ENCODE results near the gene BMS1.
A peak's percentile ranks its signal among the peaks of the same experiment; 100 is the strongest.
"Not testable (repeated sequence)": the region's sequence is repeated elsewhere in the genome, so short reads cannot be mapped to it uniquely, and the experiment has no call there.

The BMS1 gene, protein sequence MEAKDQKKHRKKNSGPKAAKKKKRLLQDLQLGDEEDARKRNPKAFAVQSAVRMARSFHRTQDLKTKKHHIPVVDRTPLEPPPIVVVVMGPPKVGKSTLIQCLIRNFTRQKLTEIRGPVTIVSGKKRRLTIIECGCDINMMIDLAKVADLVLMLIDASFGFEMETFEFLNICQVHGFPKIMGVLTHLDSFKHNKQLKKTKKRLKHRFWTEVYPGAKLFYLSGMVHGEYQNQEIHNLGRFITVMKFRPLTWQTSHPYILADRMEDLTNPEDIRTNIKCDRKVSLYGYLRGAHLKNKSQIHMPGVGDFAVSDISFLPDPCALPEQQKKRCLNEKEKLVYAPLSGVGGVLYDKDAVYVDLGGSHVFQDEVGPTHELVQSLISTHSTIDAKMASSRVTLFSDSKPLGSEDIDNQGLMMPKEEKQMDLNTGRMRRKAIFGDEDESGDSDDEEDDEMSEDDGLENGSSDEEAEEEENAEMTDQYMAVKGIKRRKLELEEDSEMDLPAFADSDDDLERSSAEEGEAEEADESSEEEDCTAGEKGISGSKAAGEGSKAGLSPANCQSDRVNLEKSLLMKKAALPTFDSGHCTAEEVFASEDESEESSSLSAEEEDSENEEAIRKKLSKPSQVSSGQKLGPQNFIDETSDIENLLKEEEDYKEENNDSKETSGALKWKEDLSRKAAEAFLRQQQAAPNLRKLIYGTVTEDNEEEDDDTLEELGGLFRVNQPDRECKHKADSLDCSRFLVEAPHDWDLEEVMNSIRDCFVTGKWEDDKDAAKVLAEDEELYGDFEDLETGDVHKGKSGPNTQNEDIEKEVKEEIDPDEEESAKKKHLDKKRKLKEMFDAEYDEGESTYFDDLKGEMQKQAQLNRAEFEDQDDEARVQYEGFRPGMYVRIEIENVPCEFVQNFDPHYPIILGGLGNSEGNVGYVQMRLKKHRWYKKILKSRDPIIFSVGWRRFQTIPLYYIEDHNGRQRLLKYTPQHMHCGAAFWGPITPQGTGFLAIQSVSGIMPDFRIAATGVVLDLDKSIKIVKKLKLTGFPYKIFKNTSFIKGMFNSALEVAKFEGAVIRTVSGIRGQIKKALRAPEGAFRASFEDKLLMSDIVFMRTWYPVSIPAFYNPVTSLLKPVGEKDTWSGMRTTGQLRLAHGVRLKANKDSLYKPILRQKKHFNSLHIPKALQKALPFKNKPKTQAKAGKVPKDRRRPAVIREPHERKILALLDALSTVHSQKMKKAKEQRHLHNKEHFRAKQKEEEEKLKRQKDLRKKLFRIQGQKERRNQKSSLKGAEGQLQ

DNA sequence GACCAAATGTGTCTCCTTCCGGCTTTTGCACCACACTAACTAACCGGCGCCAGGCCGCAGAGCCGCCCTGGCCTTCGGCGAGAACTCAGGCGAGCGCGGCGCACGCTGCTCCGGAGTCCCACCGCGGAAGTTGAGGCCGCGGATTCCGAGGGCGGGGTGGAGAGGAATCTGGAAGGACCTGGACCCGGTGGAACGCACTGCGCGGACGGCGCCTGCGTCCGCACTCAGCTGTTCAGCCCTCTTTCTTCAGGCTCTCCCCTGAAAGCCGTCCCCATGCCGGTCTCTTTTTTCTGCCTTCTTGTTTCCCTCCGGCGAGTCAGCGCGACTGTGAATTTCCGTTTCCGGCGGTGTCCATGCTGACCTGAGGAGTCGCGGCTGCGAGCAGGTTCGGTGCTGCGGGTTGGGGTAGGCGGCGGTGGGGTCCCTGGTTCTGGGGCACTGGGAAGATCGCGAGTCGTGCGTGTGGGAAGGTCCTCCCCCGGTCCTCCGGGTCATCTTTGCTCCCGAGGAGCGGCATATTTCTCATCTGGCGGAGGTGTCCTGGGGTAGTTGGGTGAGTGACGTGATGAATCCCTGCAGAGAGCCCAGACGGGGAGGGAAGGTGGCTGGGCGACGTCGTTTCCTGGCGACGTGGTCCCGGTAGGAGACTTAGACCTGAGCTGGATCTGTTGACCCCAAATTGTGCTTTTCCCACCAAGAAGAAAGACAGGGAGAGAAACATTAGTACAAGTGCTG is at the start of gene BMS1:
Gene BMS1 (plus strand): TSS at position 350 of the 735 bp plus-strand sequence. CDS start 1,600 bp downstream, outside the sequence.
- DNase-seq (ENCODE audit: low read depth) = peak; percentile 87

DNA sequence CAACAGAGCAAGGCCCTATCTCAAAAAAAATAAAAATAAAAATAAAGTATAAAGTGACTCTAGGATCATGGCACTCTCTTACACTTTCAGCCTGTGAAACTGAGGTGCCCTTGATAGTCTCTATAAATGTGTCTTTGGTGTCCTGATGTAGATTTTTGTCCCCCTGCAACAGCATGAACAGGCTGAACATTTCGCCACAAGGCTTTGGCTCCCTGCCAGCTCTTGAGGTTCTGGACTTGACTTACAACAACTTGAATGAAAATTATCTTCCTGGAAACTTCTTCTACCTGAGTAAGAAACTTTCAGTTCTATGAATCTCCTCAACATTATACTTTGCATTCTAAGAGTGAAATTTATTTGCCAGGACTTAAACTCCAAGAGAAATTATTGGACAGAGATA is 48.1 kb upstream of the BMS1 start:
- DNase-seq (ENCODE audit: low read depth) = no peak

DNA sequence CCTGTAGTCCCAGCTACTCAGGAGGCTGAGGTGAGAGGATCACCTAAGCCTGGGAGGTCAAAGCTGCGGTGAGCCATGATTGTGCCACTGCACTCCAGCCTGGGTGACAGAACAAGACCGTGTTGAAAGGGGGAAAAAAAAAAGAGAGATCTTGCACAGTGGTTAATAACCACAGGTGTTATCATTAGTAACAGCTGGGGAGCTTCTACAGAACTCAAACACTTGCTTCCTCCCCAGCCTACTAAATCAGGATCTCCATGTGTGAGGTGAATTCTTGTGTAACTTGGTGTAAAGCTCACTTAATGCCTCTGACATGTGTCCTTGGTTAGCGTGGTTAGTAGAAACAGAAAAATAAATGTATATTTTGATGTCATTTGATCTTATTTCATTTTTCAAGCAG is 43.9 kb upstream of the BMS1 start:
- DNase-seq (ENCODE audit: low read depth) = no peak

DNA sequence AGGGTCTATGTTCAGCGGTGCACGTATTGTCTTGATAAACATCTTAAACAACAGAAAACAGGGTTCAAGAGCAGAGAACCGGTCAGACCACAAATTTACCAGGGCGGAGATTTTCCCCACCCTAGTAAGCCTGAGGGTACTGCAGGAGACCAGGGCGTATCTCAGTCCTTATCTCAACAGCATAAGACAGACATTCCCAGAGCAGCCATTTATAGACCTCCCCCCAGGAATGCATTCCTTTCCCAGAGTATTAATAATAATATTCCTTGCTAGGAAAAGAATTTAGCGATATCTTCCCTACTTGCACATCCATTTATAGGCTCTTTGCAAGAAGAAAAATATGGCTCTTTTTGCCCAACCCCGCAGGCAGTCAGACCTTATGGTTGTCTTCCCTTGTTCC is 41.1 kb upstream of the BMS1 start:
- not testable (repeated sequence) for DNase-seq (ENCODE audit: low read depth)

DNA sequence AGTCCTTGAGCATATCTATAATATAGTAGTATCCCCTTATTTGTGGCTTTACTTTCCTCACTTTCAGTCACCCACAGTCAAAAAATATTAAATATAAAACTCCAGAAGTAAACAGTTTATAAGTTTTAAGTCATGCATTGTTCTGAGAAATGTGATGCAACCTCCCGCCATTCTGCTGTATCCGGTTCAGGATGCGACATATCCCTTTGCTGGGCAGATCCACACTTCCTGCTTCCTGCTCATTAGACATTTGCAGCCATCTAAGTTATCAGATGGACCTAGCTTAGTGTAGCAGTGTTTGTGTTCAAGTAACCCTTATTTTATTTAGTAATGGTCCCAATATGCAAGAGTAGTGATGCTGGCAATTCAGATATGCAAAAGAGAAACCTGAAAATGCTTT is 38.9 kb upstream of the BMS1 start:
- DNase-seq (ENCODE audit: low read depth) = no peak

DNA sequence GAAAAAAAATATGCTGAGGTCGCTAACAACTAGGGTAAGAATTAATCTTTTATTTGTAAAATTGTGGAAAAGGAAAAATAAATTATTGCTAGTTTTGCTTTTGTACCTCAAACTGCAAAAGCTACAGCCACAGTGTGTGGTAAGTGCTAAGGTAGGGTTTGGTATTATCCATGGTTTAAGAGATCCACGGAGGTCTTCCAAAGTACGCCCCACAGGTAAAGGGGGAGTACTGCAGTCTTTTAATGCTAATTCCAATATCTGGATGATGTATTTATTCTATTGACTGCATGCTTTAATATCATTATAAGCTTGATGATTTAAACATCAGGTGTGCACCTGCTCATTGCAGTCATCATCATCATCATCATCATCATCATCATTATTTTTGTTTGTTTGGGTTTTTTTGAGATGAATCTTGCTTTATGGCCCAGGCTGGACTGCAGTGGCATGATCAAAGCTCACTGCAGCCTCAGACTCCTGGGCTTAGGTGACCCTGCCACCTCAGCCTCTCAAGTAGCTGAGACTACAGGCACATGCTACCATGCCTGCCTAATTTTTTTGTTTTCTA is 38.4 kb upstream of the BMS1 start:
- no peak for DNase-seq (ENCODE audit: low read depth)

DNA sequence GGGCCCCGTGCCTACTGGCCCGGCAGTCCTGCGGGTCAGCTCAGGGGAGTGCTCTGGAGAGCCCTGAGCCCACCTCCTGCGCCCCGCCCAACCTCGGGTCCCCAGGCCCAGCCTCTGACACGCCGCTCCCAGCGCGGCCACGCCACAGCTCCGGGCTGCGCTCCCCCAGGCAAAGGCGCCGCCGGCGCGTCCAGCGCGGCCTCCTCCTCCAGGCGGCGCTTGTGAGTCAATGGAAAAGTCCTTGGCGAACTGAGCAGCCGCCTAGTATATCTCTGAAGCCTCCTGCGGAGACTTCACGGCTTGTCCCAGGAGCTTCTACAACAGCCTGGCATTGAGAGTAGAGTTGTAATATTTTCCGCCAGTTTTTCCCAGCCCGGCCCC is 29.5 kb upstream of the BMS1 start:
- peak; percentile 40 for DNase-seq (ENCODE audit: low read depth)

DNA sequence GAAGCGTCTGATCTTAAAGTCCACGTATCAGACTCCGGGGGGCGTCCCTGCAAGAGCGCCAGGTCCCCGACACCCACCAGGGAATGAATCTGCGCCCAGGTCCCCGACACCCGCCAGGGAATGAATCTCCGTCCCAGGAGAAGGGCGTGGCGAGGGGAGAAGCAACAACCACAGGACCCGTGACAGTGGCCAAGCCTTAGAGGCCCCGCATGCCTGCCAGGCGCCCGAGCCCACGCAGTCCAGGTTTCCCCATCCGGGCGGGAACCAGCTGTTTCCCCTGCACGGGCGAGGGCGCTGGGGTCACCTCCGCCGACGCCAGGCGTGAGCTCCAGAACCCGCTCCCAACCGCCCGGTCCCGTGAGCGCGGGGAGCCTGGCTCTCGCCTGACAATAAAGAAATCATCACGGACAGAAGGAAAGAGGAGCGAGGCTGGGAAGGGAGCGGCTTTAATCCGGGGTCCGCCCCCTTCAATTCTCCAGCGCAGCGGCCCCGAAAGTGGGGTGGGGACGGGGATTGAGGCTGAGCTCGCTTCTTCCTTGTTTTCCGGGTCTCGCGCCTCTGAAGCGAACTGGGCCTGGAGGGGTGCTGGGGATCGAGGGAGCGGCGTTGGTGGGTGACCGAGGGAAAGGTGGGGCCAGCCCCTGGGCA is 29.0 kb upstream of the BMS1 start:
- DNase-seq (ENCODE audit: low read depth) = no peak

DNA sequence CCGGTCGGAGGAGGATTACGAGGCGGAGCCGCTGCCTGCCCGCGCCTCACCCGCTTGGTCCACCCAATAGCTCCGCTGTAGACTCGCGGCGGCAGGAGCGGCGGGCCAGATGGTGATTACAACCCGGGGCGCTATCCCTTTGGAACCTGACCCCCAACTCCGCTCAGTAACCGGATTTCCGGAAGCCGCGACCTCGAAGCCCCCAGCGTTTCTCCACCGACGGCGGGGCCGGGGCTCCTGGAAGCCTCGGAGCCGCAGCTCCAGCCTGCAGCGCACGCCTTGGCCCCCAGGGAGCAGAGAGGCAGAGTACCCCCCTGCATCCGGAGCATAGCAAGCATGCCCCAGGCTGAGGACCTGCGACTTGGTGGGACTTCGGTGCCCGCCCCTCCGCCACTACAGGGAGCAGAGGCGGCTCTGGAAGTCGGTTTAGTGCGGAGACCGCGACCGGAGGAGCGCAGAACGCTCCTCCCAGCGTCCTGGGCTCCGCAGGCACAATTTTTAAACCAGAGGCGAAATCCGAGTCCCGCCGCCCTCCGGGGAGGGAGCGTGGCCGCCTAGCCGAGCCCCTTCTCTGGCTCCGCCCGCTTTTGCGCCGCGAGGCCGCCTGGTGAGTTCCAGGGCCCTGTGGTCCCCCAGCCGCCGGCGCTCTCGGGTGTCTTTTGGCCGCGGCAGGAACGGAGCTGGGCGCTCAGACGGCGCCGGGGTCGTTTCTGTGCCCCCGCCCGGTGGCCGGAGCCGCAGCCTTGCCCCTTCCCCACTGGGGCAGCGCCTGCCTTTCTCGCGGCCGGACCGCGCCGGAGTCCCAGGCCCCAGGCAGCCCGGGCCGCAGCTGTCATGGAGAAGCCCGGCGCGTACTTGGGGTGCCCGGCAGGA is 28.2 kb upstream of the BMS1 start:
- DNase-seq (ENCODE audit: low read depth) = no peak

DNA sequence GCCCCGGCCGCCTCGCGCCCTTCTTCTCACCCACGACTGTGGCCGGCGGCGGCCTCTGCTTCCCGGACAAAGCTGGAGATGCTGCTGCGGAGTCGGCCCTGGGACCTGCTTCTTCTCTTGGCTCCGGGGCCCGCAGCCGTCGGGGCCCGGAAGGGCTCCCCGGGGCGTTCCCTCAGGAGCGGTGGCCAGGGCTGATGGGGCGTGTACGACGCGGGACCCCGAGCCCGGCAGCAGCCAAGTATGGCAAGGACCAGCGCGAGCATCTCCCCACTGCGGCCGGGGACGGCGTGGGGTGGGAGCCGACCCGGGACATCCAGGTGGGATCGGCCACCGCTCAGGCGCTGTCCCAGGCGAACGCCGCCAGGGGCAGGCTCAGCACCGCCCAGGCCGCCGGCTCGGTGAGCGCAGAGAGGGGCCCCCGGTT is 27.6 kb upstream of the BMS1 start:
- no peak for DNase-seq (ENCODE audit: low read depth)

DNA sequence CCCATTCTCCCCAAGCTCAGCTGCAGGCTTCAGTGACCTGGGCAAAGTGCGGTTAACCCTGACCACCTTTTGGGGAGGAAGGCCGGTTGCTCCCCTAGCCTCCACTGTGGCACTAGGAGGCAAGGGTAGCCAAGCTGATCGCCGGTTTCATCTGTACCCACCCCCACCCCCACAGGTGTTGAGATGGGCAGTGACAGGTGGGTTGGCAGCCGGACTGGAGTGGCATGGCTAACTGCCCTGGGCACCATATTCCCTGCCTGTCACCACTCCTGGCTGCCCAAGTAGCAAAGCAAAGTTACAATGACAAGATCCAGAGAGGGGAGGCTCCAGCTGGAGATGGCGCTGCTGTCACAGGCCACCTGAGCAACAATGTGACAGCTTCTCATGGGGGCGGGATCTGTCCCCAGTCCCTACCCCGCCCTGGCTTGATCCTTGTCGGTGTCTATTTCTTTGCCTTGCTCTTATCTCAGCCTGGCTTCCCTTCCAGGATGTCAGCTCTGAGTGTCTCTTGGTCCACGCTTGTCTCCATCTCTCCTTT is 27.0 kb upstream of the BMS1 start:
- no peak for DNase-seq (ENCODE audit: low read depth)

DNA sequence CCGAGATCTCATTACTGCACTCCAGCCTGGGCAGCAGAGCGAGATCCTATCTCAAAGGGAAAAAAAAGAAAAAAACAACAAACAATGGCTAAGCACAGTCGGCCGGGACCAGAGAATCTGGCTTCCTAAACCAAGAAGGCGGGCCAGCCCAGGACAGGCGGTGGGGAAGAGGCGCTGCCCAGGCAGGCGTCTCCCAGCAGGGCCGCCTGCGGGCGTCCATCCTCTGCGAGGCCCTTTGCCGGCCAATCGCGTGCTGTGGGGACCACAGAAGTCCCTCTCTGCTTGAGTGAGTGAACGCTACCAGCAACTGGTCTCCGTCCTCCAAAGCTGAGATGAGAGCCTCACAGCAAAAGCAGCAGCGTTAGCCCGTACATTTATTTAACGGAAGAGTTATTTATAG is 14.7 kb upstream of the BMS1 start:
- no peak for DNase-seq (ENCODE audit: low read depth)

DNA sequence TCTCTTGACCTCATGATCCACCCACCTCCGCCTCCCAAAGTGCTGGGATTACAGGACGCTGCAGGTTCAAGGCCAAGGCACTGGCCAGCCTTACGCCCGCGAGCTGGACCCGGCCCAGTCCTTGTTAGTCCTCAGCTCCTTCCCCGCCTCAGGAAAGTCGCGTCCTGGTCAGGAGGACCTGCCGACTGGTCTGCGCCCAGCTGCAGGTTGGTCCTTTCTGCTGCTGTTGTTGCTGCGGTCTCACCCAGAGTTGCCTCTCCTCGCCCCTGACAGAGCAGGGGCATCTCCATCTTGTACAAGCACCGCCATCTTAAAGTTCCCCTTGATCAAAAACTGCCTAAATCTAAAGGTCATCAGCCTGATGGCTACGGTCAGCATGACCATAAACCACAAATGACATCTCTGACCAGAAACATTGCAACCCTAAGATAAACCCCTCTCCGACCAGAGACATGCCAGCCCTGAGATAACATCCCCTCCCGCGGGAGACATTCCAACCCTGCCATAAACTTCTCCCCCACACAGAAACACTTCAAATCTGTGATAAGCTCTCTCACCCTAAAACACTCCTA is 13.9 kb upstream of the BMS1 start:
- DNase-seq (ENCODE audit: low read depth) = no peak

DNA sequence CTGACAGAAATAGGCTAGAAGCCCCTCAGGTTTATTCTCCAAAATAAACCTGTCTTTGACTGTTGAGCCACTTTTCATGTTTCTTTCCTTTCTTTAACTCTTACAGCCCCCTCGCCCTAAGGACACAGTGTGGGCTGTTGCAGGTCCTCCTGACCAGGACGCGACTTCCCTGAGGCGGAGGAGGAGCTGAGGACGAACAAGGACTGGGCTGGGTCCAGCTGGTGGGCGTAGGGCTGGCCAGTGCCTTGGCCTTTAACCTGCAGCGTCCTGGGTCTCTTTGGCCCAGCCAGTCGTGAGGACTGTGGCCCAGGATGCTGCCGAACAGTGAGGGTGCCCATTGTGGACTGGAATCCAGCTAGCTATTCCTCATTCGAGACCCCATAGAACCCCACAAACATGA is 13.4 kb upstream of the BMS1 start:
- no peak for DNase-seq (ENCODE audit: low read depth)

DNA sequence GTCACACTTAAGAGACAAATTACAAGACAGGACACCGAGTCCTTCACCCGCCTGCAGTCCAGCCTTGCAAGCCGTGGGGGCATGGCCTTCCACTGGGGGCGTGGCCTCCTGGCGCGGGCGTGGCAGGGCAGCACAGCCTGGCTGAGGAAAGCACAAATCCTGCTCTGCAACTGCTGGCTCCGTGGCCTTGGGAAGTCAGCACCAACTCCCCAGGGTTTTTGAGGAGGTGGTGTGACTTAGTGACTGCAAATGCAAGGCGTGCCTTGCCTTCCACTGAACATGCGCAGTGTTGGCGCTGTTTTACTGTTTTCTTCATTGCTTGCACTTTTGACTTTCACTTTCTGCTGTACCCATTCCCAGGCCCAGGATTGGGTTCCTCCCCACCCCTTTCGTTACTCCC is 12.9 kb upstream of the BMS1 start:
- DNase-seq (ENCODE audit: low read depth) = no peak

DNA sequence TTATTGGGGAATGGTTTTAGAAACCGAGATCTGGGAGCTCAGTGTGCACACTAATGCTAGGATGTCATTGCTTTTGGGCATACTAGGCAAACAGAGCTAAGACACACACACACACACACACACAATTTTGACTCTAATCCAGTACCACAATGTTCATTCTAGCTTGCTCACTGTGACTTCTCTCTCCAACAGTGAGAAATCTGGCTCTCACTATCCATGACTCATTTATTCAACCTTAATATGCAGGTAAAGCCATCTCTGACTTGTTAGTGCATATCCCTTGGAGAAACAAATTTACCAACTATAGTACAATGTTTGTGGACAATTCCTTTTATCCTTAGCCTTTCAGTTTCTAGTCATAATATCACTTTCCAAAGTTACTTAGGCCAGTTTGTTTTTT is 5.9 kb upstream of the BMS1 start:
- no peak for DNase-seq (ENCODE audit: low read depth)

DNA sequence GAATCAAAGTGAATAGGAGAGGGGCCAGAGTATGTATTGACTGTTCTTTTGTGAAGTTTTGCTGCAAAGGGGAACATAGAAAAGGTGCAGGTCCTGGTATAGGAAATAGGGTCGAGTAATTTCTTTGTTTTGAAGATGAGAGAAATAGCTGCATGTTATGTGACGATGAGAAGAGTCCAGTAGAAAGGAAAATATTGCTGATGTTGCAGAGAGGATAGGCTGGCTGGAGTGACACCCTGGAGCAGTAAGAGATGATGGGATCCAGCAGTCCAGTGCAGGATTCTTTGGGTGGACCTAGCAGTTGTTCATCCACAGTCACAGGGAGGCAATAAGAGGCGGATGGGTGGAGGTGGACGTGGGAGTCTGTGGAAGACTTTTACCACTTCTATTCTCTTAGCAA is 2.1 kb upstream of the BMS1 start:
- DNase-seq (ENCODE audit: low read depth) = no peak

DNA sequence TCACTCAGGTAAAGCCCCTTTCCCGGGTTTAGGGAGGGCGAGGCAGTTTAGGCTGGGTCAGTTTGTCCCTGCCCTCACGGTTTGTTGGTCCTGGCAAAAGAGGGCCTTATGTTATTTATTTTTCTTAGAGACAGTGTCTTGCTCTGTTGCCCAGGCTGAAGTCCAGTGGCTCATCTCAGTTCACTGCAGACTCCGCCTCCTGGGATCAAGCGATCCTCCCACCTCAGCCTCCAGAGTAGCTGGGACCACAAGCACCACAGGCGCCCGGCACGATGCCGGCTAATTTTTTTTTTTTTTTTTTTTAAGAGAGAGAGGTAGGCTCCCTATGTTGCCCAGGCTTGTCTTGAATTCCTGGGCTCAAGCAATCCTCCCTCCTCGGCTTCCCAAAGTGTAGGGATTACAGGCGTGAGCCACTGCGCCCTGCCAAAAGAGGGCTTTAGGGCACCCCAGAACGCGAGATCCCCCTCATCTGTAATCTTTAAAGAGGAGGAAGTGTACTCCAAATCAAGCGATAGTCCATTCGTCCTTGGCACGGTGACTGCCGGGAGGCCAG is 626 bp upstream of the BMS1 start:
- DNase-seq (ENCODE audit: low read depth) = no peak

DNA sequence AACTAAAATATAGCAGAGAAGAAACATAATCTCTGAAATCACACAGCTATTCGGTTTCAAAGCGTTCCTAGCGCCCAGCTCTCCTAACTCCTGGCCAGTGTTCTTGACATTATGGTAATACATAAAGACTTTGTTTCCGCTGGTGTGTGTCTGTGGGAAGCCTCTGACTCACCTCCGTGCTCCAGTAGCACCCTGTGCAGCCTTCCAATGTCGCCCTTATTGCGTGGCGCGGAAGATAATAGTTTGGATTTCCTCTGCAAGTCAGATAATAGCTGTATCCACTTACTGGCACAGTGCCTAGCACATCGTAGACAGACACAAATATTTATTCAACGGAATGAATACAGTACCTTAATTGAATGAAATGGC is 570 bp downstream of the BMS1 start:
- no peak for DNase-seq (ENCODE audit: low read depth)

All from stromal cell of bone marrow (primary cell).